Lower lobe of right lung (tissue), 2 donors: ENCODE results near the gene ATP10A. TPM values are rescaled to one million over a fixed set of nuclear protein-coding genes. Genes with fewer than 3 reads are reported as not detected.

Experiments used
- ATAC-seq, 2 donors: fragments of 200-7000 bp; cut with Tn5 transposase; one replicate each; pipeline ENCODE4 v1.9.1; 2020 to 2022; ENCODE audit warnings: mild to moderate bottlenecking in 2 of 2, moderate library complexity in 2 of 2
- DNase-seq: peaks from one replicate; pipeline ENCODE4 v3.0.0-alpha.2; 2020
- H3K27ac ChIP-seq: fragments of 200-600 bp; one replicate; pipeline ENCODE4 v1.8.0; 2022
- H3K27me3 ChIP-seq: fragments of 200-600 bp; one replicate; pipeline ENCODE4 v1.8.0; 2022; ENCODE audit warnings: low read depth
- H3K36me3 ChIP-seq: fragments of 200-600 bp; one replicate; pipeline ENCODE4 v1.8.0; 2022; ENCODE audit warnings: mild to moderate bottlenecking
- H3K4me1 ChIP-seq: fragments of 200-600 bp; one replicate; pipeline ENCODE4 v1.8.0; 2022
- H3K4me3 ChIP-seq: fragments of 200-600 bp; one replicate; pipeline ENCODE4 v1.8.0; 2022; ENCODE audit warnings: mild to moderate bottlenecking
- H3K9me3 ChIP-seq: fragments of 200-600 bp; one replicate; pipeline ENCODE4 v1.8.0; 2022
- CTCF ChIP-seq: fragments of 200-600 bp; IDR thresholded peaks from one replicate; pipeline ENCODE4 v1.8.0; 2022; ENCODE audit warnings: antibody characterized with exemption, mild to moderate bottlenecking
- intact Hi-C: fragments of 100-400 bp; cut with DNase I; formaldehyde crosslinking; loops from one replicate; pipeline ENCODE4 v1.11.0; 2022
- microRNA-seq: library from miRNA; unstranded; fragments of <30 nt; microRNA quantifications from one replicate; pipeline ENCODE4 v1.2.0, GENCODE V29; 2020; ENCODE audit warnings: borderline number of aligned reads
- total RNA-seq: library from RNA; stranded (reverse); fragmentation: NEBNext Ultra II Directional; extraction: Animal tissue kit (Norgen Biotek cat#: 25700); gene quantifications from one replicate; pipeline ENCODE4 v1.2.1, GENCODE V29; 2021
- donor health status: DM: no; HTN: yes; CAD: no; lungs with severe emphysema.

The ATP10A gene
- total RNA-seq, 1 donor from 2014 or later: 43.5 TPM

DNA sequence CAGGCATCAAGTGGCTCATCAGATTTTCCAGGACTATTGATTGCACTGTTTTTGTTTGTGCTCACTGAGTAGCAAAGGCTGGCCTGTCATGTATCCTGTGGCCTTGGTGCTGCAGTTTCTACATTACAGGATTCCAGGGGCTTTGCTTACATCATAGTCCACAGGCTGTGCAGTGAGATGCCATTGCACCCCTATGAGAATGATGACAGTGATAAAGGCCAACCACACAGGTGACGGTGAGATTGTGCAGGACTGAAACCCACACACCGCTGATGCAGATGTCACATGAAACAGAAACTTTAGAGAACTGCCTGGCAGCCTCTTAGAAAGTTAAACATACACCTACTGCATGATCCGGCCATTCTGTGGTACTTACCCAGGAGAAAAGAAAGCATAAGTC lies 229.3 kb downstream of the ATP10A start:
- intact Hi-C loops: no loop called here
- no peaks in the 10 kb centered on the region for H3K4me1 ChIP-seq
- no peak for DNase-seq
- ATAC-seq: no peak
- no peak for TF ChIP-seq CTCF
- no peaks in the 10 kb centered on the region for H3K9me3 ChIP-seq
- H3K27ac ChIP-seq: no peak overlapping the region
- H3K36me3 ChIP-seq: no peaks in the 10 kb centered on the region
- H3K4me3 ChIP-seq: no peak overlapping the region
- H3K27me3 ChIP-seq: no peaks in the 10 kb centered on the region

- Histone ChIP-seq H3K36me3 (no peaks in the 10 kb centered on the region), H3K4me1 (no peaks in the 10 kb centered on the region), H3K9me3 (no peaks in the 10 kb centered on the region), H3K27me3 (no peaks in the 10 kb centered on the region), H3K4me3 (no peak overlapping the region), H3K27ac (no peak overlapping the region)
- TF ChIP-seq CTCF: no peak
- ATAC-seq (no peak), DNase-seq (no peak)
- intact Hi-C loops: no loop called here
These were observed 231.2 kb downstream of the ATP10A start for GRCh38 chr15:25631971-25632370.

Small RNA genes lying within 50 kb of the gene (microRNA-seq; reads per million reads assigned to microRNA genes)
- gene MIR4715: not detected
